ENCODE measurements around the gene C12orf57. TPM values are rescaled to one million over a fixed set of nuclear protein-coding genes. Genes with fewer than 3 reads are reported as not detected.

Gene C12orf57
- total RNA-seq, 1 experiment from 2014 or later = 111 TPM

- POLR2A ChIA-PET = interaction anchor here (2.7 to 5.2 kb wide), 3 partner anchors 15 to 161 kb away, joined by 17 to 237 read pairs (median 50); partner anchors contain the start of gene C1RL
- Histone ChIP-seq H3K36me3 (ENCODE audit: control insufficient read depth, insufficient read depth, low read length) (no peaks in the 10 kb centered on the region), H3K9me3 (no peaks in the 10 kb centered on the region), H3K4me1 (peaks cover 18% of the 10 kb centered on the region), H3K4me3 (ENCODE audit: low read depth, low read length) (peak overlapping the region; percentile 64), H3K27me3 (replicated peaks; ENCODE audit: control insufficient read depth, insufficient read depth, low read length) (no peaks in the 10 kb centered on the region)
- peaks cover 4% of the 10 kb centered on the region for H3K27me3 Mint-ChIP-seq (ENCODE audit: insufficient read depth, unreplicated experiment)
- CTCF ChIA-PET = interaction anchor here (0.6 to 6.0 kb wide), 6 partner anchors 10 to 697 kb away, joined by 3 to 241 read pairs (median 8); partner anchors contain the start of gene SPSB2
- no TSS peak for BruUV-seq (replicated peaks)
- H3K36me3 Mint-ChIP-seq (ENCODE audit: insufficient read depth, unreplicated experiment) = peaks cover 46% of the 10 kb centered on the region
- H3K9me3 Mint-ChIP-seq (ENCODE audit: unreplicated experiment) = no peaks in the 10 kb centered on the region
- TF ChIP-seq CTCF (IDR thresholded peaks at IDR 0.05; ENCODE audit: insufficient read depth in 1 of 2, low read depth in 1 of 2, low read length in 1 of 2, severe bottlenecking in 1 of 2, unreplicated experiment in 1 of 2) = no peak
- H3K27ac Mint-ChIP-seq (ENCODE audit: unreplicated experiment) = no peak overlapping the region
- DNase-seq = no peak
- H3K4me1 Mint-ChIP-seq (ENCODE audit: low read depth, unreplicated experiment) = peaks cover 34% of the 10 kb centered on the region
- intact Hi-C loops (cut with micrococcal nuclease; ENCODE audit: unreplicated experiment) = no loop called here
- no peak overlapping the region for H3K4me3 Mint-ChIP-seq (ENCODE audit: unreplicated experiment)
Observed at GRCh38 chr12:6947615-6948014, 3.8 kb downstream of the C12orf57 start.

DNA sequence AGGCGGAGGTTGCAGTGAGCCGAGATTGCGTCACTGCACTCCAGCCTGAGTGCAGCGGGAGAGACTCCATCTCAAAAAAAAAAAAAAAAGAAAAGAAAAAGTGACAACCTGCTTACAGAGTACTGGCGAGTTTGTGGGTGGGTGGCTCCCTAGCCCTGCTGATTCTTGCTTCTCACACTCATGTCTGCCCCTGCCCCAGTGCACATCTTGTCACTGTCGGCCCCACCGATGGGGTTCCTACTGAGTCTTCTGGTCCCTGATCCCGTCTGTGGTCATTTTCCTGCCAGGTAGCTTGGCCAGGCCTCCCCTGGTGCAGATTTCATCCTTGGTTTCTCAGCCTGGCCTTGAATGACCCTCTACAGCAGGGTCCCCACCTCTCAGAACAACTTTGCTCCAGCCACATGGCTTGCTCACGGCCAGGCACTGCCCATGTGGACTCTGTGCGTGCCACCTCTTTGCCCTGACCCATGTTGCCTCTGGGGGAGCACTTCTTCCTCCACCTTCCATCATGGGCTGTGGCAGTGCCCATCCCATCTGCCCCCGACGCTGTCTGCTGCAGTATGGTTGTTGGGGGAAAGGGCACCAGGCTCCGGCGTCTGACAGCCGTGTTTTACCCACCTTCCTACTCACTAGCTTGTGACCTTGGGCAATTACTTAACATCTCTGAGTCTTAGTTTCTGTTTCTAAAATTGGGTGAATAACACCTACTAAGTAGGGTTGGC lies 5.2 kb downstream of the C12orf57 start:
- intact Hi-C loops (cut with micrococcal nuclease; ENCODE audit: unreplicated experiment) = no loop called here
- H3K4me3 Mint-ChIP-seq (ENCODE audit: unreplicated experiment) = peak overlapping the region; percentile 8

DNA sequence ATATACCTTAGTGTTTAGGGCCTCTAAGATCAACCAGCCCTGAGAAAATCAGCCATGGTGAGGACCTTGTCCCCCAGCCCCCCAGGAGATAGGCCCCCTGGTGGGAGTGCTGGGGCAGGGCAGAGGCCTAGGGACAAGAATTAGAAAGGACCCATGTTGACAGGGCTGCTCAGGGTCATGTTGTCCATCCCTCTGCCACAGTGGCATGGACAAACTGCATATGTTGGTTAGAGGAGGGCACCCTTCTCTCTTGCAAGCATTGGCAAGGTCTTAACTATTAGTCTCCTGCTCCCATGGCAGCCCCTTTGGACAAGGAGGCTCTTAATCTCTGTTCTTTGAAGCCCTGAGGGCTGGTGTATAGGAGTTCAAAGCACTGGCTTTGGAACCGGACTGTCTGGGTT lies 6.6 kb downstream of the C12orf57 start:
- ChIA-PET POLR2A (no interaction called here), CTCF (no interaction called here)
- TF ChIP-seq CTCF (IDR thresholded peaks at IDR 0.05; ENCODE audit: insufficient read depth in 1 of 2, low read depth in 1 of 2, low read length in 1 of 2, severe bottlenecking in 1 of 2, unreplicated experiment in 1 of 2) = peak; percentile 61 to 66
- H3K4me3 Mint-ChIP-seq (ENCODE audit: unreplicated experiment) = no peak overlapping the region
- no peak overlapping the region for H3K27ac Mint-ChIP-seq (ENCODE audit: unreplicated experiment)
- H3K4me1 Mint-ChIP-seq (ENCODE audit: low read depth, unreplicated experiment) = peaks cover 22% of the 10 kb centered on the region
- H3K36me3 Mint-ChIP-seq (ENCODE audit: insufficient read depth, unreplicated experiment) = peaks cover 20% of the 10 kb centered on the region
- DNase-seq = peak in 1 of 2 experiments; percentile 60
- no peak overlapping the region for H3K4me3 ChIP-seq (ENCODE audit: low read depth, low read length)
- H3K4me1 ChIP-seq = peaks cover 5% of the 10 kb centered on the region
- H3K27me3 Mint-ChIP-seq (ENCODE audit: insufficient read depth, unreplicated experiment) = no peaks in the 10 kb centered on the region
- H3K9me3 ChIP-seq = no peaks in the 10 kb centered on the region
- intact Hi-C loops (cut with micrococcal nuclease; ENCODE audit: unreplicated experiment) = no loop called here
- H3K27me3 ChIP-seq (replicated peaks; ENCODE audit: control insufficient read depth, insufficient read depth, low read length) = no peaks in the 10 kb centered on the region
- H3K36me3 ChIP-seq (ENCODE audit: control insufficient read depth, insufficient read depth, low read length) = no peaks in the 10 kb centered on the region
- no peaks in the 10 kb centered on the region for H3K9me3 Mint-ChIP-seq (ENCODE audit: unreplicated experiment)
- BruUV-seq (replicated peaks) = no TSS peak

More for the DNA sequence above, 5.2 kb downstream of the C12orf57 start:
- peaks cover 23% of the 10 kb centered on the region for H3K4me1 Mint-ChIP-seq (ENCODE audit: low read depth, unreplicated experiment)
- no peaks in the 10 kb centered on the region for H3K9me3 Mint-ChIP-seq (ENCODE audit: unreplicated experiment)
- H3K4me1 ChIP-seq = peaks cover 11% of the 10 kb centered on the region
- H3K27me3 Mint-ChIP-seq (ENCODE audit: insufficient read depth, unreplicated experiment) = no peaks in the 10 kb centered on the region
- no peak overlapping the region for H3K4me3 ChIP-seq (ENCODE audit: low read depth, low read length)
- TF ChIP-seq CTCF (IDR thresholded peaks at IDR 0.05; ENCODE audit: insufficient read depth in 1 of 2, low read depth in 1 of 2, low read length in 1 of 2, severe bottlenecking in 1 of 2, unreplicated experiment in 1 of 2) = no peak
- H3K36me3 Mint-ChIP-seq (ENCODE audit: insufficient read depth, unreplicated experiment) = peaks cover 32% of the 10 kb centered on the region
- no peak overlapping the region for H3K27ac Mint-ChIP-seq (ENCODE audit: unreplicated experiment)
- POLR2A ChIA-PET = interaction anchor here (0.6 kb wide), 1 partner anchor 222 kb away, joined by 6 read pairs; no protein-coding TSS in a partner anchor
- no peak for DNase-seq
- BruUV-seq (replicated peaks) = no TSS peak
- no peaks in the 10 kb centered on the region for H3K9me3 ChIP-seq
- H3K36me3 ChIP-seq (ENCODE audit: control insufficient read depth, insufficient read depth, low read length) = no peaks in the 10 kb centered on the region
- CTCF ChIA-PET = interaction anchor here (0.5 to 1.0 kb wide), 2 partner anchors 11 to 145 kb away, joined by 3 read pairs; no protein-coding TSS in a partner anchor
- no peaks in the 10 kb centered on the region for H3K27me3 ChIP-seq (replicated peaks; ENCODE audit: control insufficient read depth, insufficient read depth, low read length)

Data from Caco-2 (cell line).